ENCODE data around the gene SLC1A3. TPM values are rescaled to one million over a fixed set of nuclear protein-coding genes. Genes with fewer than 3 reads are reported as not detected.

The SLC1A3 gene
- total and polyA plus RNA-seq, 2 donors (not counting 1 experiment from before 2014, with no cell fraction given), result 0.37 TPM; not detected in 1

GRCh38 chr5:36644727-36645126 lies 38.3 kb downstream of the SLC1A3 start:
- DNase-seq (no peak), ATAC-seq (ENCODE audit: low read depth) (no peak)
- Histone ChIP-seq H3K9me3 (ENCODE audit: control extremely low read depth in 1 of 3, control insufficient read depth in 2 of 3, insufficient read depth in 1 of 3, low read length in 2 of 3) (no peaks in the 10 kb centered on the region), H3K4me1 (ENCODE audit: control insufficient read depth in 2 of 2, insufficient read depth in 2 of 2, low read length in 2 of 2) (no peaks in the 10 kb centered on the region), H3K27ac (ENCODE audit: low read length in 2 of 2) (no peak overlapping the region), H3K9ac (ENCODE audit: low read length) (no peak overlapping the region), H2AFZ (ENCODE audit: insufficient read depth, low read depth, low read length, poor library complexity, severe bottlenecking) (no peak overlapping the region), H3K79me2 (ENCODE audit: control insufficient read depth, insufficient read depth, low read length) (no peaks in the 10 kb centered on the region), H3K4me3 (ENCODE audit: control extremely low read depth in 1 of 5, extremely low read depth in 1 of 5, insufficient read depth in 1 of 5, low read depth in 2 of 5, low read length in 4 of 5) (no peak overlapping the region), H3K27me3 (replicated peaks in 1 of 4; ENCODE audit: control extremely low read depth in 1 of 4, control insufficient read depth in 3 of 4, insufficient read depth in 4 of 4, low read length in 3 of 4) (peaks cover 0 to 3% (median 0%) of the 10 kb centered on the region in 4 experiments), H3K36me3 (replicated peaks in 1 of 2; ENCODE audit: control extremely low read depth in 1 of 2, control insufficient read depth in 1 of 2, extremely low read depth in 1 of 2, insufficient read depth in 2 of 2, low read length in 1 of 2) (no peaks in the 10 kb centered on the region), H4K20me1 (ENCODE audit: control insufficient read depth, insufficient read depth, low read length, poor library complexity, severe bottlenecking) (no peaks in the 10 kb centered on the region), H3K4me2 (replicated peaks; ENCODE audit: low read depth, low read length, poor library complexity, severe bottlenecking) (no peak overlapping the region)
- H3K4me3 Mint-ChIP-seq, result no peak overlapping the region
- TF ChIP-seq, protein P1, sequence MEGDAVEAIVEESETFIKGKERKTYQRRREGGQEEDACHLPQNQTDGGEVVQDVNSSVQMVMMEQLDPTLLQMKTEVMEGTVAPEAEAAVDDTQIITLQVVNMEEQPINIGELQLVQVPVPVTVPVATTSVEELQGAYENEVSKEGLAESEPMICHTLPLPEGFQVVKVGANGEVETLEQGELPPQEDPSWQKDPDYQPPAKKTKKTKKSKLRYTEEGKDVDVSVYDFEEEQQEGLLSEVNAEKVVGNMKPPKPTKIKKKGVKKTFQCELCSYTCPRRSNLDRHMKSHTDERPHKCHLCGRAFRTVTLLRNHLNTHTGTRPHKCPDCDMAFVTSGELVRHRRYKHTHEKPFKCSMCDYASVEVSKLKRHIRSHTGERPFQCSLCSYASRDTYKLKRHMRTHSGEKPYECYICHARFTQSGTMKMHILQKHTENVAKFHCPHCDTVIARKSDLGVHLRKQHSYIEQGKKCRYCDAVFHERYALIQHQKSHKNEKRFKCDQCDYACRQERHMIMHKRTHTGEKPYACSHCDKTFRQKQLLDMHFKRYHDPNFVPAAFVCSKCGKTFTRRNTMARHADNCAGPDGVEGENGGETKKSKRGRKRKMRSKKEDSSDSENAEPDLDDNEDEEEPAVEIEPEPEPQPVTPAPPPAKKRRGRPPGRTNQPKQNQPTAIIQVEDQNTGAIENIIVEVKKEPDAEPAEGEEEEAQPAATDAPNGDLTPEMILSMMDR (IDR thresholded peaks at IDR 0.05), result no peak
- no peak for TF ChIP-seq EZH2 (IDR thresholded peaks at IDR 0.05; ENCODE audit: borderline replicate concordance, insufficient read depth, low read depth, low read length, poor library complexity, severe bottlenecking)
- POLR2A ChIA-PET, result no interaction called here
- no peaks in the 10 kb centered on the region for H3K4me1 Mint-ChIP-seq
- WGBS (ENCODE audit: insufficient coverage), result no CpG with 5 or more reads among the region's 3 CpGs
- CTCF ChIA-PET, result interaction anchor here (0.8 kb wide), 1 partner anchor 1401 kb away, joined by 3 read pairs; no protein-coding TSS in a partner anchor
- peaks cover 37% of the 10 kb centered on the region for H3K27me3 Mint-ChIP-seq
- H3K9me3 Mint-ChIP-seq (ENCODE audit: insufficient read depth), result no peaks in the 10 kb centered on the region
- intact Hi-C loops (cut with micrococcal nuclease), result no loop called here
- no peak overlapping the region for H3K27ac Mint-ChIP-seq

DNA sequence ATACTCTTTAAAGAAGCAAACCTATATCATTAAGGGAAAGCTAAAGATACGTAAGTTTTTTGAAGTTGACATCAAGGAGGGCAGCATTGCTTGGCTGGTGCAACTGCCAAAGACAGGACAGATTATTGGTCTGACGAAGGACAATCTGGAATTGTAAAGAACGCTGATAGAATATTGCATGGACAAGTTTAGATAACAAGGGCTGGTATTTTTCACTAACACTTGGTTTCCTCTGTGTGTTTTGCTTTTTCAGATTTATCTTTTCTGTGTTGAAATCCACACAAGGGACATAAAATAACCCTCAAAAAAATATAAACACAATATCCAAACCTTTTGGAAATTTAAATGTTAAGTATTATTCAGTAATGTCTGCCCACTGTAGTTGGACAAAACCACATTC lies 39.7 kb downstream of the SLC1A3 start:
- Histone ChIP-seq H3K4me1 (ENCODE audit: control insufficient read depth in 2 of 2, insufficient read depth in 2 of 2, low read length in 2 of 2) (no peaks in the 10 kb centered on the region), H3K27me3 (replicated peaks in 1 of 4; ENCODE audit: control extremely low read depth in 1 of 4, control insufficient read depth in 3 of 4, insufficient read depth in 4 of 4, low read length in 3 of 4) (peaks cover 0 to 3% (median 0%) of the 10 kb centered on the region in 4 experiments), H3K79me2 (ENCODE audit: control insufficient read depth, insufficient read depth, low read length) (no peaks in the 10 kb centered on the region), H3K36me3 (replicated peaks in 1 of 2; ENCODE audit: control extremely low read depth in 1 of 2, control insufficient read depth in 1 of 2, extremely low read depth in 1 of 2, insufficient read depth in 2 of 2, low read length in 1 of 2) (no peaks in the 10 kb centered on the region), H2AFZ (ENCODE audit: insufficient read depth, low read depth, low read length, poor library complexity, severe bottlenecking) (no peak overlapping the region), H3K9me3 (ENCODE audit: control extremely low read depth in 1 of 3, control insufficient read depth in 2 of 3, insufficient read depth in 1 of 3, low read length in 2 of 3) (no peaks in the 10 kb centered on the region), H3K27ac (ENCODE audit: low read length in 2 of 2) (no peak overlapping the region), H4K20me1 (ENCODE audit: control insufficient read depth, insufficient read depth, low read length, poor library complexity, severe bottlenecking) (no peaks in the 10 kb centered on the region), H3K4me3 (ENCODE audit: control extremely low read depth in 1 of 5, extremely low read depth in 1 of 5, insufficient read depth in 1 of 5, low read depth in 2 of 5, low read length in 4 of 5) (no peak overlapping the region), H3K9ac (ENCODE audit: low read length) (no peak overlapping the region), H3K4me2 (replicated peaks; ENCODE audit: low read depth, low read length, poor library complexity, severe bottlenecking) (no peak overlapping the region)
- Mint-ChIP-seq H3K9me3 (ENCODE audit: insufficient read depth) (no peaks in the 10 kb centered on the region), H3K27ac (no peak overlapping the region), H3K4me1 (no peaks in the 10 kb centered on the region), H3K27me3 (peaks cover 26% of the 10 kb centered on the region), H3K4me3 (no peak overlapping the region)
- intact Hi-C loops (cut with micrococcal nuclease), result no loop called here
- ChIA-PET POLR2A (no interaction called here), CTCF (no interaction called here)
- ATAC-seq (ENCODE audit: low read depth) (no peak), DNase-seq (no peak)
- WGBS (ENCODE audit: insufficient coverage), result 100% methylated on average over 2 of the region's 3 CpGs
- no peak for TF ChIP-seq EZH2 (IDR thresholded peaks at IDR 0.05; ENCODE audit: borderline replicate concordance, insufficient read depth, low read depth, low read length, poor library complexity, severe bottlenecking)
- TF ChIP-seq, protein P1 (IDR thresholded peaks at IDR 0.05), result no peak

All from B cell (primary cell).